NCI-H2107 treated with DMSO at 0.1 percent for 48 hours (cell line): ENCODE results near the gene RAB42.
"Not testable (repeated sequence)": the region's sequence is repeated elsewhere in the genome, so short reads cannot be mapped to it uniquely, and the experiment has no call there.

Experiments used
- DNase-seq: peaks from one replicate; lab custom pipeline; 2025; ENCODE audit not compliant: unreplicated experiment; lab: John Stamatoyannopoulos, UW

RAB42 gene

GRCh38 chr1:28582248-28582615, 9.8 kb upstream of the RAB42 start:
- peak; percentile 68 for DNase-seq

- DNase-seq = not testable (repeated sequence)
Observed at GRCh38 chr1:28586585-28587391, 5.3 kb upstream of the RAB42 start.

- DNase-seq = no peak
Observed at GRCh38 chr1:28592321-28593071, 431 bp downstream of the RAB42 start.

GRCh38 chr1:28593988-28594356, 1.9 kb downstream of the RAB42 start:
- not testable (repeated sequence) for DNase-seq

- not testable (repeated sequence) for DNase-seq
Observed at GRCh38 chr1:28594686-28595411, 2.8 kb downstream of the RAB42 start.

GRCh38 chr1:28595412-28596191, 3.5 kb downstream of the RAB42 start:
- no peak for DNase-seq

- DNase-seq = not testable (repeated sequence)
Observed at GRCh38 chr1:28596276-28596675, 4.2 kb downstream of the RAB42 start.

GRCh38 chr1:28601696-28602095, 9.6 kb downstream of the RAB42 start:
- DNase-seq = no peak

GRCh38 chr1:28602536-28603439, 10.7 kb downstream of the RAB42 start:
- DNase-seq = peak; percentile 67

- no peak for DNase-seq
Observed at GRCh38 chr1:28604411-28604810, 12.3 kb downstream of the RAB42 start.

- DNase-seq = no peak
Observed at GRCh38 chr1:28604962-28605361, 12.9 kb downstream of the RAB42 start.

- DNase-seq = no peak
Observed at GRCh38 chr1:28606771-28607170, 14.7 kb downstream of the RAB42 start.

- DNase-seq = no peak
Observed at GRCh38 chr1:28613175-28613574, 21.1 kb downstream of the RAB42 start.

- DNase-seq = no peak
Observed at GRCh38 chr1:28631713-28632112, 39.6 kb downstream of the RAB42 start.

GRCh38 chr1:28632560-28632959, 40.5 kb downstream of the RAB42 start:
- no peak for DNase-seq

- no peak for DNase-seq
Observed at GRCh38 chr1:28640766-28641165, 48.7 kb downstream of the RAB42 start.

- DNase-seq = no peak
Observed at GRCh38 chr1:28642056-28642846, 50.2 kb downstream of the RAB42 start.

GRCh38 chr1:28642847-28643635, 51.0 kb downstream of the RAB42 start, which contains the start of gene TAF12:
TSS of gene TAF12 (minus strand) at chr1:28643067. CDS start at chr1:28622081, 20,986 bp downstream.
- DNase-seq = peak; percentile 95
